BLaER1 treated with 17β-estradiol and CSF1 and Interleukin-3, amounts not matched to agents 10 nM and 100 nM (cell line): ENCODE measurements around the gene PDE11A.

Source experiments
- H3K27ac ChIP-seq, 11 experiments: shearing (Covaris generic); formaldehyde crosslinking; 2 replicates each; pipeline ENCODE4 v1.8.1; 2022
- H3K27me3 ChIP-seq, 11 experiments: shearing (Covaris generic); formaldehyde crosslinking; 2 replicates each; pipeline ENCODE4 v1.8.1; 2022
- H3K36me3 ChIP-seq, 11 experiments: shearing (Covaris generic); formaldehyde crosslinking; 2 replicates each; pipeline ENCODE4 v1.8.1; 2022
- H3K4me1 ChIP-seq, 10 experiments: shearing (Covaris generic); formaldehyde crosslinking; 2 replicates each; pipeline ENCODE4 v1.8.1; 2022
- H3K4me2 ChIP-seq, 11 experiments: shearing (Covaris generic); formaldehyde crosslinking; 2 replicates each; pipeline ENCODE4 v1.8.1; 2022
- H3K4me3 ChIP-seq, 10 experiments: shearing (Covaris generic); formaldehyde crosslinking; 2 replicates each; pipeline ENCODE4 v1.8.1; 2022
- H3K9ac ChIP-seq, 11 experiments: shearing (Covaris generic); formaldehyde crosslinking; 2 replicates each; pipeline ENCODE4 v1.8.1; 2022
- H3K9me3 ChIP-seq, 11 experiments: shearing (Covaris generic); formaldehyde crosslinking; replicated peaks in 1 of 11; 2 replicates each; pipeline ENCODE4 v1.8.1; 2022
- H4K20me1 ChIP-seq, 11 experiments: shearing (Covaris generic); formaldehyde crosslinking; 2 replicates each; pipeline ENCODE4 v1.8.1; 2022
- Cebpa-rat ChIP-seq, 11 experiments: shearing (Covaris generic); IDR thresholded peaks; 2 replicates each; pipeline ENCODE4 v1.8.1; 2022

PDE11A gene

DNA sequence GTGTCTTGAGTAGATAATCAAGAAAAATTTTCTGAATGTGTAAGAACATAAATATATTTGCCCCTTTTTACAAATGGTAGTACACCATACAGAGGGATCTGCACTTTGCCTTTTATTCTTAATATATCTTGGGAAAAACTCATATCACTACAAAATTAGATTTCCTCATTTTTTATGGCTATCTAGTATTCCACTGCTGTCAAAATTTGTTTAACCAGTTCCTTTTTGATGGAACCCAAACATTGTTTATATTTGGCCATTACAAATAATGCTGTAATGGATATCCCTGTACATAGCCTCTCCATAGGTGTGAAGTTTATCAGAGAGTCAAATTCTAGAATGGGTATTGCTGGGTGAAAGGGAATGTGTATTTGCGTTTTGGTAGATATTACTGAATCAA lies 436.9 kb downstream of the PDE11A start:
- H3K27ac ChIP-seq, result no peak overlapping the region
- no peak overlapping the region for H3K9ac ChIP-seq
- H4K20me1 ChIP-seq, result no peaks in the 10 kb centered on the region
- H3K4me1 ChIP-seq, result peaks cover 9 to 72% (median 35%) of the 10 kb centered on the region in 10 experiments; a peak in 19 of 20 replicates
- TF ChIP-seq Cebpa-rat (IDR thresholded peaks at IDR 0.05), result no peak
- no peaks in the 10 kb centered on the region for H3K27me3 ChIP-seq
- H3K36me3 ChIP-seq, result no peaks in the 10 kb centered on the region
- peak overlapping the region in 3 of 11 experiments; percentile 43 to 91 (median 67); a peak in 5 of 22 replicates for H3K4me2 ChIP-seq
- peaks cover 0 to 9% (median 0%) of the 10 kb centered on the region in 11 experiments; a peak in 5 of 22 replicates for H3K9me3 ChIP-seq
- no peak overlapping the region for H3K4me3 ChIP-seq

DNA sequence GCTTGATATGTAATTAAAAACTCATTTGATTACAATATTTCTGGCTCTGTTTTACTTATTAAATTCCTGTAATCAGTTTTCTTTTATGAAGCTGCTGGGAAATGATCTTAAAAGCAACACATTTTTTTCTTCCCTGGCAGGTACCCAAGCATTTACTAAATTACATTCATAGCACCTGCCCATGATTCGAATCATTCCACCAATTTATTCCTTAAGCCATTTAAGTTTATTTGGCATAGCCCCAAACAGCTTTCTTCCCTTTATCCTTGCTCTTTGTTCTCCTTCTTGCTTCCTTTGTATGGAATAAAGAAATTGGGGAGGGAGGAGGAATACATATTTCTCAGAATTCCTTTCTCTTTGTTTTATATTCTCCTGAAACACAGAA lies 438.7 kb downstream of the PDE11A start:
- TF ChIP-seq Cebpa-rat (IDR thresholded peaks at IDR 0.05), result no peak
- H3K9ac ChIP-seq, result peak overlapping the region in 9 of 11 experiments; percentile 24 to 69 (median 54); a peak in 12 of 22 replicates
- H3K27ac ChIP-seq, result peak overlapping the region in 2 of 11 experiments; percentile 40 to 56; a peak in 1 of 22 replicates
- peaks cover 9 to 78% (median 43%) of the 10 kb centered on the region in 10 experiments; a peak in 19 of 20 replicates for H3K4me1 ChIP-seq
- peak overlapping the region; percentile 43 to 91 (median 73) for H3K4me2 ChIP-seq
- no peaks in the 10 kb centered on the region for H3K27me3 ChIP-seq
- H3K4me3 ChIP-seq, result peak overlapping the region; percentile 36 to 64 (median 54); a peak in 17 of 20 replicates
- H3K9me3 ChIP-seq, result peaks cover 0 to 5% (median 0%) of the 10 kb centered on the region in 11 experiments; a peak in 4 of 22 replicates
- H4K20me1 ChIP-seq, result no peaks in the 10 kb centered on the region
- H3K36me3 ChIP-seq, result no peaks in the 10 kb centered on the region

DNA sequence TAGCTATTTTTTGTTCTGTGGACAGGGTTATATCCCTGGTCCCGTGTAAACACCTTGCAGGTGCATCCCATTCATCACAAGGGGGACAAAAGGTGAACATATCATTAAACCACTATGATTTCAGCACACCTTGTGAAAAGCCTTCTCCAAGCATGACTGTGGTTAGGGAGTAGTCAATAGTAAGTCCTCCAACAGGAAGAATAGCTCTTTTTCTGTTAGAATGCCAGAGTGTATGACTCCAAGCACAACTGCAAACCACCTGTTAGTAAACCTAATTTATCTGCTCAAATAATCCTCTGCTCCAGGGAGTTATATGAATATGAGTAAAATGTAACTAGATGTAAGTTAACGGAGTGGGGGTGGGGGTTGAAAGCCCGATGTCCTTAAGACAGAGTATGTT lies 439.5 kb downstream of the PDE11A start:
- Histone ChIP-seq H3K27ac (no peak overlapping the region), H3K9ac (no peak overlapping the region), H3K36me3 (no peaks in the 10 kb centered on the region), H3K4me2 (peak overlapping the region in 7 of 11 experiments; percentile 38 to 91 (median 67); a peak in 11 of 22 replicates), H3K27me3 (no peaks in the 10 kb centered on the region), H3K4me3 (no peak overlapping the region), H4K20me1 (no peaks in the 10 kb centered on the region), H3K9me3 (peaks cover 0 to 5% (median 0%) of the 10 kb centered on the region in 11 experiments; a peak in 3 of 22 replicates), H3K4me1 (peaks cover 9 to 73% (median 43%) of the 10 kb centered on the region in 10 experiments; a peak in 19 of 20 replicates)
- no peak for TF ChIP-seq Cebpa-rat (IDR thresholded peaks at IDR 0.05)

DNA sequence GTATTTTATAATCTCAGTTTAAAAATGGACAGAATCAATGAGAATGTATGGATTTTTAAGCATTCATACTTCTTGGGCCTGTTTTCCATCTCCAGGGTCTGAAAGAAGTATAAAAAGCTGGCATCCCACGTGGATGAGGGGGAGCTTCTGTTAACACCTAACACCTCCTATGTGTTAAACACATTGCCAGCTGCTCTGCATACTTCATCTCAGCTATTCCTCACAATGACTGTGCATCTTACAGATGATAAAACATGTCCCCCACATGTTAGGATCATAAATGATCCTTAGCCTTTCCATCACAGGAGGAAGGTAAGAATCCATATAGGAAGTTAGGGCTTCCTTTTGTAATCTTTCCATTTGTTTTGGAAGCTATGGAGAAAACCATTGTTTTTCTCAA lies 440.9 kb downstream of the PDE11A start:
- Histone ChIP-seq H3K4me3 (no peak overlapping the region), H3K36me3 (no peaks in the 10 kb centered on the region), H3K27ac (no peak overlapping the region), H4K20me1 (no peaks in the 10 kb centered on the region), H3K9me3 (peaks cover 0 to 5% (median 0%) of the 10 kb centered on the region in 11 experiments; a peak in 3 of 22 replicates), H3K27me3 (no peaks in the 10 kb centered on the region), H3K4me1 (peaks cover 9 to 63% (median 43%) of the 10 kb centered on the region in 10 experiments; a peak in 19 of 20 replicates), H3K9ac (no peak overlapping the region), H3K4me2 (no peak overlapping the region)
- no peak for TF ChIP-seq Cebpa-rat (IDR thresholded peaks at IDR 0.05)

DNA sequence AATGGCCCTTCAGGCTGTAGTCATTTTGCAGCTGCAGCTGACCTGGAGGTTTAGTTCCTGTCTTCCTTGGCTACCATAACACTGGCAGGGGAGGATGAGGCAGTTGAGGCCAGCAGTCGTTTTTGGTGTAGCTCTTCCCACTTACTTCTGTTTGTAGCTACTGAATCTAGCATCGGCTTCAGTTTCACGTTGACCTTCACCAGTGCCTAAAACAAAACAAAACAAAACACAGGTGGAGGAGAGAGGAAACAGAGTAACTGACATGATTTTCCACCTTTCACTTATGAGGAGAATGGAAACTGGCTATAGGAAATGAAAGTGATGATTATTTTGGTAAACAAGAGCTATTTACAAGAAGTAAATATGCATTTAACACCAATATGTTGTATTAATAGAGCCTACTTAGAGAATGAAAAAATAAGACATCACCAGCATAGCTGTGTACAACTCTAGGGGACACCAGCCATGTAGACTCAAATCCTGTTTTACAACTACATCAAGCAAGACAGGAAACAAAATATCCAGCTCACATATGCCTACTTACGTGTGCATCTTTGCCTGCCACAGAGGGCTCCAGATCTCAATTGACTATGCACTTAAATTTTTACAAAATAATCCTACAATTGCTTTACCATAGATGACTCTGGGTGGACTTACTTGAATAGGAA lies 443.1 kb downstream of the PDE11A start:
- Histone ChIP-seq H4K20me1 (no peaks in the 10 kb centered on the region), H3K27me3 (no peaks in the 10 kb centered on the region), H3K4me1 (peaks cover 9 to 47% (median 35%) of the 10 kb centered on the region in 10 experiments; a peak in 19 of 20 replicates), H3K9me3 (no peaks in the 10 kb centered on the region; a peak in 1 of 22 replicates), H3K4me2 (peak overlapping the region in 9 of 11 experiments; percentile 5 to 53 (median 30); a peak in 13 of 22 replicates), H3K9ac (no peak overlapping the region), H3K4me3 (no peak overlapping the region), H3K36me3 (no peaks in the 10 kb centered on the region), H3K27ac (no peak overlapping the region)
- no peak for TF ChIP-seq Cebpa-rat (IDR thresholded peaks at IDR 0.05)

DNA sequence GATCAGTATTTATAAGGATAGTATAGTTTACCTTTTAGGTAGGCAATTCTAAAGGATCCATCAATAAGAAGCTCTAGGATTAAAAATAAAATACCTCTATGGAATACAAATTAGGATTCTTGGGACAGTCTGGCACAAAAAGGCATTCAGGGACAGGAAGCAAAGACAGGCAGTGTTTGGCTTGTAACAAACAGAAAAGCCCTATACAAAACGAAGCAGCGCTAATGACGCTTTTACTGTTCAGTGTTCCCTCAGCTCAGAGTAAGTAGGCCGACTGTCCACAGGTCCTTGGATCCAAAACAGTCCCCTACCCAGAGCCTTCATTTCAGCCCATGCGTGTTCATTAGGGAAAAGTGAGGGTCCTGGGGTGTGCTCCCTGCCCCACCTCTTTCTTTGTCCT lies 443.7 kb downstream of the PDE11A start:
- Histone ChIP-seq H3K9ac (no peak overlapping the region), H3K4me3 (no peak overlapping the region), H3K36me3 (no peaks in the 10 kb centered on the region), H3K4me1 (peaks cover 9 to 47% (median 33%) of the 10 kb centered on the region in 10 experiments; a peak in 19 of 20 replicates), H3K9me3 (no peaks in the 10 kb centered on the region; a peak in 1 of 22 replicates), H3K4me2 (peak overlapping the region in 4 of 11 experiments; percentile 17 to 45 (median 30); a peak in 4 of 22 replicates), H4K20me1 (no peaks in the 10 kb centered on the region), H3K27ac (no peak overlapping the region), H3K27me3 (no peaks in the 10 kb centered on the region)
- TF ChIP-seq Cebpa-rat (IDR thresholded peaks at IDR 0.05), result no peak

DNA sequence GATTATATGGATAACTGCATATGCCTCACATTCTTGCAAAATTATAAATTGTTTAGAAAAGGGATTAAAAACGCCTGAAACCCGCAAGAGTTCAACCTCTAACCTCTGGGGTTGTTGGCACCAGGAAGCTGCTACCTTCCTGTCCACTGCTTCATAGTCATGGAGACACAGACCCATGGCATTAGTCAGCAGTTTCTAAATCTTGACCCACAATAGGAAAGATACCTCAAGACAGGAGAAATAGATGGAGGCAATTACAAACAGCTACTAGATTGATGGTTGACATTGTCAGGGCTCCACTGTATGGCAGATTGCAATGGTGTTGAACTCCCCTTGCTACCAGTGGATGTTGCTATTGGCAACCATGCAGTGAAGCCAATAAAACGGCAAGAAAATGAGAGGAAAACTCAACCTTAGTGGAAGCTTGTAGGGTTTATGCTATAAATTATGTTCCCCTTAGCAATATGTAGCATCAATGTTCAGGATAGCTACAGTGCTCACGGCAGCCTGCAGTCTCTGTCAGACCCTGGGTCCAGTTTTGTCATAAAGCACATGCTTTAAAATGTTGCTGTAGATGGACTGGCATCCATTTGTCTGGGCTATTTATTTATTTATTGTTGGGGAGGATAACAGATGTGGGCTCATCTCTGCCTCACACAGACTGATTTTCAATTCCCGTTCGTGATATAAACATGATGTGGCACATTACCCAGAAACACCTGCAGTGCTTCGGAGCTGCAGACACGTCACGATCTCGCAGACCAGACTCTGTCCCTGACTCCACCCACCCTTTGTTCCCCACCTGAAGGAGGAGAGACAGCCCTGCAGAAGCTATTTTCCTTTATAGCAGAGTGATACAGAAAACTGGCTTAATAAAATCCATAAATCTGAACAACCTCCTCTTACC lies 446.6 kb downstream of the PDE11A start:
- no peaks in the 10 kb centered on the region for H4K20me1 ChIP-seq
- no peak overlapping the region for H3K4me3 ChIP-seq
- no peaks in the 10 kb centered on the region for H3K27me3 ChIP-seq
- peaks cover 0 to 7% (median 0%) of the 10 kb centered on the region in 11 experiments; a peak in 1 of 22 replicates for H3K9me3 ChIP-seq
- peaks cover 0 to 43% (median 26%) of the 10 kb centered on the region in 10 experiments; a peak in 16 of 20 replicates for H3K4me1 ChIP-seq
- H3K4me2 ChIP-seq, result peak overlapping the region in 2 of 11 experiments; percentile 4 to 7; a peak in 1 of 22 replicates
- no peaks in the 10 kb centered on the region for H3K36me3 ChIP-seq
- no peak for TF ChIP-seq Cebpa-rat (IDR thresholded peaks at IDR 0.05)
- H3K27ac ChIP-seq, result no peak overlapping the region
- no peak overlapping the region for H3K9ac ChIP-seq

DNA sequence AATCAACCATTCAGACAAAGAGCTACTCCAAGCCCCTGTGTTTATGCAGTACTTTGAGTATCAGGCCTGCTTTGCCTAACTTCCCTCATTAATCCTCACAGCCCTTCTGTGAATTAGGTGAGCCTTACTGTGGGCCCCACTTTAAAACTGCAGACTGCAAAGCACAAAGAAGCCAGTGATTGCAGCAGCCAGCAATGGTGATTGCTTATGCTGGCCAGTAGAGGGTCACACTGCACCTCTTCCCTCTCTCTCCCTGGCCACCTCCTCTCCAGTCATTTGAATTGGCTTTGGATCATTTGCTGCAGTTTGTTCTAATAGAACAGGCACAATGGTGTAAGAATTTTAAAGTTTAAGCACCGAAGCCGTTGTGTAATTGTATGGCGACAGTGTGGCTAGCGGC lies 450.1 kb downstream of the PDE11A start:
- Histone ChIP-seq H3K27me3 (no peaks in the 10 kb centered on the region), H3K9me3 (peaks cover 0 to 9% (median 0%) of the 10 kb centered on the region in 11 experiments; a peak in 4 of 22 replicates), H3K4me3 (no peak overlapping the region), H4K20me1 (no peaks in the 10 kb centered on the region), H3K4me1 (peaks cover 4 to 32% (median 13%) of the 10 kb centered on the region in 10 experiments; a peak in 14 of 20 replicates), H3K36me3 (no peaks in the 10 kb centered on the region), H3K9ac (no peak overlapping the region), H3K27ac (no peak overlapping the region), H3K4me2 (peak overlapping the region in 5 of 11 experiments; percentile 16 to 57 (median 33); a peak in 8 of 22 replicates)
- no peak for TF ChIP-seq Cebpa-rat (IDR thresholded peaks at IDR 0.05)
